ENCODE results near the gene FMNL2.

The FMNL2 gene

DNA sequence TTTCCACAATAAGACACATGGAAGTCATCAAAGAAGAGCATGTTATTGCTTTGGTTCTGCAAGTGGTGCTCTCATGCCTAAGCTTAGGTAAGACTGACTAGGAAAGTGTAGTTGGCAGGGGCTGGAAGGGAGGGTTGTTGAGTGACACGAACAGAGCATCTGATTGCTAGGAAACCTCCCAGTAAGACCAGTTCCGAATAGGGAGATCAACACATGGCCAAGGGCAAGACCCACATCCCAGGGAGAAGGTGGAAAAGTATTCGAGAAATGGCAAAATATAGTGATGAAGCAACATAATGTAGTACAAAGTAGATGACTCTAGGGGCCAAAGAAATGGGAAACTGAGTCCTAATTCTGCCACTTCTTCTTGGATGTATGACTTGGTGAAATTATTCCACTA is 33.8 kb upstream of the FMNL2 start:
- no peak overlapping the region for H3K14ac ChIP-seq (ENCODE audit: low read length in 2 of 2)
- no peak overlapping the region for H2BK12ac ChIP-seq (ENCODE audit: low read length in 2 of 2)
- H4K91ac ChIP-seq (ENCODE audit: low read length) = no peak overlapping the region
- H2BK5ac ChIP-seq (ENCODE audit: low read depth, low read length, poor library complexity, severe bottlenecking) = no peak overlapping the region
- H3K9ac ChIP-seq (ENCODE audit: low read length) = no peak overlapping the region
- no peak overlapping the region for H3K4ac ChIP-seq (ENCODE audit: low read depth in 1 of 2, low read length in 2 of 2)
- no peak overlapping the region for H3K4me3 ChIP-seq (ENCODE audit: insufficient read depth in 1 of 2, low read depth in 1 of 2, low read length in 2 of 2)
- no peak overlapping the region for H2AFZ ChIP-seq (ENCODE audit: low read depth, low read length)
- H3K79me1 ChIP-seq (replicated peaks; ENCODE audit: low read length, poor library complexity, severe bottlenecking) = no peaks in the 10 kb centered on the region
- no peak overlapping the region for H3K18ac ChIP-seq (ENCODE audit: low read depth in 1 of 2, low read length in 2 of 2)
- no peak overlapping the region for H2BK120ac ChIP-seq (ENCODE audit: low read depth, low read length)
- H3K4me1 ChIP-seq (ENCODE audit: control insufficient read depth, insufficient read depth, low read depth, low read length) = no peaks in the 10 kb centered on the region
- no peaks in the 10 kb centered on the region for H3K36me3 ChIP-seq (ENCODE audit: control insufficient read depth in 1 of 2, insufficient read depth in 2 of 2, low read depth in 1 of 2, low read length in 2 of 2)
- no peak overlapping the region for H3K23ac ChIP-seq (ENCODE audit: low read length in 2 of 2)
- H3K27ac ChIP-seq (ENCODE audit: low read length, poor library complexity, severe bottlenecking) = no peak overlapping the region
- H2AK5ac ChIP-seq (ENCODE audit: low read length, severe bottlenecking) = no peak overlapping the region
- no peak for DNase-seq
- no peak overlapping the region for H4K8ac ChIP-seq (ENCODE audit: low read length)
- WGBS = 89% methylated on average over 3 of the region's 3 CpGs
- H3K9me3 ChIP-seq (ENCODE audit: control insufficient read depth, low read length) = no peaks in the 10 kb centered on the region
- H3K4me2 ChIP-seq (ENCODE audit: low read length, poor library complexity, severe bottlenecking) = no peak overlapping the region
- H3K27me3 ChIP-seq (ENCODE audit: control insufficient read depth in 1 of 2, insufficient read depth in 1 of 2, low read length in 2 of 2) = no peaks in the 10 kb centered on the region
- H2BK15ac ChIP-seq (ENCODE audit: low read depth, poor library complexity, severe bottlenecking) = no peak overlapping the region

DNA sequence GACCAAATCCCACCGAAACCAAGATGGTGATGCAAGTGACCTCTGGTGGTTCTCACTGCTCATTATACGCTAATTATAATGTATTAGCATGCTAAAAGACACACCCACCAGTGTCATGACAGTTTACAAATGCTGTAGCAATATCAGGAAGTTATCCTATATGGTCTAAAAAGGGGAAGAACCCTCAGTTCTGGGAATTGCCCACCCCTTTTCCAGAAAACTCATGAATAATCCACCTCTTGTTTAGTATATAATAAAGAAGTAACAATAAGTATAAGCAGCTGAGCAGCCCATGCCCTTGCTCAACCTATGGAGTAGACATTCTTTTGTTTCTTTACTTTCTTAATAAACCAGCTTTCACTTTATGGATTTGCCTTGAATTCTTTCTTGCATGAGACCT is 31.0 kb upstream of the FMNL2 start:
- H3K18ac ChIP-seq (ENCODE audit: low read depth in 1 of 2, low read length in 2 of 2) = no peak overlapping the region
- no peak overlapping the region for H2BK120ac ChIP-seq (ENCODE audit: low read depth, low read length)
- H3K4ac ChIP-seq (ENCODE audit: low read depth in 1 of 2, low read length in 2 of 2) = no peak overlapping the region
- no peaks in the 10 kb centered on the region for H3K79me1 ChIP-seq (replicated peaks; ENCODE audit: low read length, poor library complexity, severe bottlenecking)
- H3K4me3 ChIP-seq (ENCODE audit: insufficient read depth in 1 of 2, low read depth in 1 of 2, low read length in 2 of 2) = no peak overlapping the region
- H3K14ac ChIP-seq (ENCODE audit: low read length in 2 of 2) = no peak overlapping the region
- H2AFZ ChIP-seq (ENCODE audit: low read depth, low read length) = no peak overlapping the region
- no peaks in the 10 kb centered on the region for H3K4me1 ChIP-seq (ENCODE audit: control insufficient read depth, insufficient read depth, low read depth, low read length)
- H3K4me2 ChIP-seq (ENCODE audit: low read length, poor library complexity, severe bottlenecking) = no peak overlapping the region
- H3K36me3 ChIP-seq (ENCODE audit: control insufficient read depth in 1 of 2, insufficient read depth in 2 of 2, low read depth in 1 of 2, low read length in 2 of 2) = no peaks in the 10 kb centered on the region
- no peaks in the 10 kb centered on the region for H3K9me3 ChIP-seq (ENCODE audit: control insufficient read depth, low read length)
- H2BK5ac ChIP-seq (ENCODE audit: low read depth, low read length, poor library complexity, severe bottlenecking) = no peak overlapping the region
- no peak overlapping the region for H2BK12ac ChIP-seq (ENCODE audit: low read length in 2 of 2)
- DNase-seq = no peak
- no peak overlapping the region for H2BK15ac ChIP-seq (ENCODE audit: low read depth, poor library complexity, severe bottlenecking)
- H3K23ac ChIP-seq (ENCODE audit: low read length in 2 of 2) = no peak overlapping the region
- 90% methylated on average over 2 of the region's 2 CpGs for WGBS
- no peak overlapping the region for H4K8ac ChIP-seq (ENCODE audit: low read length)
- H3K9ac ChIP-seq (ENCODE audit: low read length) = no peak overlapping the region
- H3K27me3 ChIP-seq (ENCODE audit: control insufficient read depth in 1 of 2, insufficient read depth in 1 of 2, low read length in 2 of 2) = no peaks in the 10 kb centered on the region
- H4K91ac ChIP-seq (ENCODE audit: low read length) = no peak overlapping the region
- no peak overlapping the region for H3K27ac ChIP-seq (ENCODE audit: low read length, poor library complexity, severe bottlenecking)
- H2AK5ac ChIP-seq (ENCODE audit: low read length, severe bottlenecking) = no peak overlapping the region

DNA sequence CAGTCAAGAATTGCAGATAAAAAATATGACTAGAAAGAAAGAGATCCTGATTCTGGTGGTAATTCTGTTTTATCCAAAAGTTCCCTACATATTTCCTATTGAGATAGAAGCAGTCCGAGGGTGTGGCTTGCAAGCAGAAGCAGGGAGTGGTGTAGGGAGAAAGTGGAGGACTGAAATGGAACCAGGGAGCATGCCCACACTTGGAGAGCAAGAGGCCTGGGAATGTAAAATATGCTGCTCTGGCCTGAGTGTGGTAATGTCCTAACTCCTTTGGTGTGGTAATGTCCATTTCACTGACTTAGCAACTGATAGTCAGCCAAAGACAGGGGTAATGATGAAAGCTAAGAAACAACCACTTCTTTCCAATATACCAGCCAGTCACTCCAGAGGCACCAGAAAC is 30.1 kb upstream of the FMNL2 start:
- no peak overlapping the region for H4K8ac ChIP-seq (ENCODE audit: low read length)
- no peak overlapping the region for H2AFZ ChIP-seq (ENCODE audit: low read depth, low read length)
- no peak overlapping the region for H2BK15ac ChIP-seq (ENCODE audit: low read depth, poor library complexity, severe bottlenecking)

DNA sequence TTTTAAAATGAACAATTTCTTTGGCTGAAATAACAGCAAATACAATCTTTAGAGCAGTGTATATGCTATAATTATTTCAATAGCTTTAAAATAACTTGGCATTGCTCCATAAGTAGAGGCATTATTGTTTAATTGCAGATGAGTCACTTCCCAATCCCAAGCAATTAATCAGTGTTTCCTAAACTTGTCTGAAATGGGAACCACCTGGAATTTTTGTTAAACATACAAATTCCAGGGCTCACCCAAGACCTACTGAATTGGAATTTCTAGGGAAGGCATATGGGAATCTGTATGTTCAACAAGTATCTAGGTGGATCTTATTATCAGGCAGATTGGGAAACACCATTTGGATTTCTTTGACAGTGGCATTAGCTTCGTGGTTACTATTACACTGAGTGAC is 27.1 kb upstream of the FMNL2 start:
- 80% methylated on average over 1 of the region's 1 CpG for WGBS

More for the DNA sequence above, 30.1 kb upstream of the FMNL2 start:
- H3K4me2 ChIP-seq (ENCODE audit: low read length, poor library complexity, severe bottlenecking) = no peak overlapping the region
- H3K79me1 ChIP-seq (replicated peaks; ENCODE audit: low read length, poor library complexity, severe bottlenecking) = no peaks in the 10 kb centered on the region
- H3K23ac ChIP-seq (ENCODE audit: low read length in 2 of 2) = no peak overlapping the region
- H3K18ac ChIP-seq (ENCODE audit: low read depth in 1 of 2, low read length in 2 of 2) = no peak overlapping the region
- no peaks in the 10 kb centered on the region for H3K9me3 ChIP-seq (ENCODE audit: control insufficient read depth, low read length)
- no peak overlapping the region for H3K27ac ChIP-seq (ENCODE audit: low read length, poor library complexity, severe bottlenecking)
- no peak overlapping the region for H2BK12ac ChIP-seq (ENCODE audit: low read length in 2 of 2)
- 87% methylated on average over 1 of the region's 1 CpG for WGBS
- H3K4me3 ChIP-seq (ENCODE audit: insufficient read depth in 1 of 2, low read depth in 1 of 2, low read length in 2 of 2) = no peak overlapping the region
- H3K27me3 ChIP-seq (ENCODE audit: control insufficient read depth in 1 of 2, insufficient read depth in 1 of 2, low read length in 2 of 2) = no peaks in the 10 kb centered on the region
- no peaks in the 10 kb centered on the region for H3K4me1 ChIP-seq (ENCODE audit: control insufficient read depth, insufficient read depth, low read depth, low read length)
- H3K36me3 ChIP-seq (ENCODE audit: control insufficient read depth in 1 of 2, insufficient read depth in 2 of 2, low read depth in 1 of 2, low read length in 2 of 2) = no peaks in the 10 kb centered on the region
- no peak overlapping the region for H3K9ac ChIP-seq (ENCODE audit: low read length)
- H3K14ac ChIP-seq (ENCODE audit: low read length in 2 of 2) = no peak overlapping the region
- H4K91ac ChIP-seq (ENCODE audit: low read length) = no peak overlapping the region
- no peak overlapping the region for H2BK120ac ChIP-seq (ENCODE audit: low read depth, low read length)
- peak; percentile 19 for DNase-seq
- no peak overlapping the region for H3K4ac ChIP-seq (ENCODE audit: low read depth in 1 of 2, low read length in 2 of 2)
- no peak overlapping the region for H2BK5ac ChIP-seq (ENCODE audit: low read depth, low read length, poor library complexity, severe bottlenecking)
- no peak overlapping the region for H2AK5ac ChIP-seq (ENCODE audit: low read length, severe bottlenecking)

More for the DNA sequence above, 27.1 kb upstream of the FMNL2 start:
- H3K23ac ChIP-seq (ENCODE audit: low read length in 2 of 2) = no peak overlapping the region
- H3K9ac ChIP-seq (ENCODE audit: low read length) = no peak overlapping the region
- H3K9me3 ChIP-seq (ENCODE audit: control insufficient read depth, low read length) = no peaks in the 10 kb centered on the region
- no peak for DNase-seq
- H2AFZ ChIP-seq (ENCODE audit: low read depth, low read length) = no peak overlapping the region
- H3K79me1 ChIP-seq (replicated peaks; ENCODE audit: low read length, poor library complexity, severe bottlenecking) = no peaks in the 10 kb centered on the region
- H3K36me3 ChIP-seq (ENCODE audit: control insufficient read depth in 1 of 2, insufficient read depth in 2 of 2, low read depth in 1 of 2, low read length in 2 of 2) = no peaks in the 10 kb centered on the region
- no peak overlapping the region for H3K14ac ChIP-seq (ENCODE audit: low read length in 2 of 2)
- no peak overlapping the region for H2BK5ac ChIP-seq (ENCODE audit: low read depth, low read length, poor library complexity, severe bottlenecking)
- no peak overlapping the region for H2BK15ac ChIP-seq (ENCODE audit: low read depth, poor library complexity, severe bottlenecking)
- no peaks in the 10 kb centered on the region for H3K27me3 ChIP-seq (ENCODE audit: control insufficient read depth in 1 of 2, insufficient read depth in 1 of 2, low read length in 2 of 2)
- no peak overlapping the region for H2BK120ac ChIP-seq (ENCODE audit: low read depth, low read length)
- H2AK5ac ChIP-seq (ENCODE audit: low read length, severe bottlenecking) = no peak overlapping the region
- H2BK12ac ChIP-seq (ENCODE audit: low read length in 2 of 2) = no peak overlapping the region
- H4K8ac ChIP-seq (ENCODE audit: low read length) = no peak overlapping the region
- no peaks in the 10 kb centered on the region for H3K4me1 ChIP-seq (ENCODE audit: control insufficient read depth, insufficient read depth, low read depth, low read length)
- H3K18ac ChIP-seq (ENCODE audit: low read depth in 1 of 2, low read length in 2 of 2) = no peak overlapping the region
- H3K4me2 ChIP-seq (ENCODE audit: low read length, poor library complexity, severe bottlenecking) = no peak overlapping the region
- H4K91ac ChIP-seq (ENCODE audit: low read length) = no peak overlapping the region
- H3K27ac ChIP-seq (ENCODE audit: low read length, poor library complexity, severe bottlenecking) = no peak overlapping the region
- H3K4me3 ChIP-seq (ENCODE audit: insufficient read depth in 1 of 2, low read depth in 1 of 2, low read length in 2 of 2) = no peak overlapping the region
- H3K4ac ChIP-seq (ENCODE audit: low read depth in 1 of 2, low read length in 2 of 2) = no peak overlapping the region

Data from mesenchymal stem cell (in vitro differentiated cells and primary cell).